Esophagus muscularis mucosa (tissue), 4 donors: ENCODE measurements around the gene ZMYND12. TPM values are rescaled to one million over a fixed set of nuclear protein-coding genes. Genes with fewer than 3 reads are reported as not detected.

Experiments used
- DNase-seq: peaks from one replicate; pipeline ENCODE4 v3.0.0-alpha.2; 2017; ENCODE audit errors: extremely low spot score
- H3K27ac ChIP-seq, 4 donors: fragments of 200-600 bp; sonication (generic); replicated peaks in 1 of 4; 1 replicate in 3 of 4; 2 replicates in 1 of 4; pipeline ENCODE4 v1.5.1; 2016 to 2019; ENCODE audit warnings: mild to moderate bottlenecking in 1 of 4
- H3K27me3 ChIP-seq, 4 donors: fragments of 200-600 bp; sonication (generic); one replicate each; pipeline versions ENCODE4 v1.5.1 to v1.6.0; 2016 to 2019
- H3K36me3 ChIP-seq, 4 donors: fragments of 200-600 bp; sonication (generic); one replicate each; pipeline ENCODE4 v1.5.1; 2016 to 2019
- H3K4me1 ChIP-seq, 4 donors: fragments of 200-600 bp; sonication (generic); one replicate each; pipeline ENCODE4 v1.5.1; 2016 to 2019
- H3K4me3 ChIP-seq, 4 donors: fragments of 200-600 bp; sonication (generic); 1 replicate in 2 of 4; 2 replicates in 2 of 4; pipeline ENCODE4 v1.5.1; 2016 to 2019; ENCODE audit warnings: mild to moderate bottlenecking in 4 of 4, moderate library complexity in 1 of 4
- H3K9me3 ChIP-seq, 4 donors: fragments of 200-600 bp; sonication (generic); 1 replicate in 3 of 4; 2 replicates in 1 of 4; pipeline ENCODE4 v1.5.1; 2016 to 2019
- CTCF ChIP-seq, 3 experiments: fragments of 200-600 bp in 2 of 3; fragments of 450-650 bp in 1 of 3; sonication (generic) in 2 of 3; IDR thresholded peaks; one replicate each; pipeline ENCODE4 v1.5.1; 2017 to 2019; ENCODE audit warnings: antibody characterized with exemption in 3 of 3, mild to moderate bottlenecking in 2 of 3, moderate library complexity in 1 of 3
- EP300 ChIP-seq: sonication (generic); formaldehyde crosslinking; IDR thresholded peaks from one replicate; pipeline ENCODE4 v1.6.1; 2017; ENCODE audit warnings: antibody characterized with exemption
- POLR2A ChIP-seq: fragments of 450-650 bp; IDR thresholded peaks from one replicate; pipeline ENCODE4 v1.6.1; 2017; ENCODE audit warnings: antibody characterized with exemption, moderate library complexity, mild to moderate bottlenecking, low read depth
- POLR2AphosphoS5 ChIP-seq, 2 donors: sonication (generic); formaldehyde crosslinking; IDR thresholded peaks; one replicate each; pipeline ENCODE4 v1.6.1; 2017; ENCODE audit warnings: antibody characterized with exemption in 2 of 2
- WGBS: methylation state at CpG from one replicate; pipeline ENCODE4 v1.1.5; 2018; 5-methylcytosine and 5-hydroxymethylcytosine counted together
- intact Hi-C: fragments of 100-400 bp; cut with DNase I; formaldehyde crosslinking; loops from one replicate; pipeline ENCODE4 v1.15.1; 2023
- total RNA-seq, 4 donors: library from RNA; depleted of rRNA; stranded (reverse); fragments of >200 nt; gene quantifications; one replicate each; pipeline versions ENCODE4 v1.1.0 to v1.2.1, GENCODE V29; 2016

ZMYND12 gene
- total RNA-seq, 4 donors from 2014 or later: 0.23 to 1.7 (median 0.78) TPM; not detected in 1

- H3K4me1 ChIP-seq: peaks cover 0 to 3% (median 0%) of the 10 kb centered on the region in 4 donors
- no peaks in the 10 kb centered on the region for H3K27me3 ChIP-seq
- TF ChIP-seq EP300 (no peak), POLR2AphosphoS5 (IDR thresholded peaks at IDR 0.05) (no peak), CTCF (IDR thresholded peaks at IDR 0.05) (no peak), POLR2A (no peak)
- intact Hi-C loops: no loop called here
- no peaks in the 10 kb centered on the region for H3K36me3 ChIP-seq
- no peak for DNase-seq
- WGBS: 95% methylated on average over 4 of the region's 4 CpGs
- no peak overlapping the region for H3K27ac ChIP-seq
- no peak overlapping the region for H3K4me3 ChIP-seq
- no peaks in the 10 kb centered on the region for H3K9me3 ChIP-seq
Observed at GRCh38 chr1:42434340-42434739, 21.5 kb downstream of the ZMYND12 start.

GRCh38 chr1:42433369-42433768, 22.5 kb downstream of the ZMYND12 start:
- DNase-seq: peak; percentile 70
- Histone ChIP-seq H3K9me3 (no peaks in the 10 kb centered on the region), H3K4me1 (peaks cover 0 to 3% (median 0%) of the 10 kb centered on the region in 4 donors), H3K4me3 (no peak overlapping the region), H3K27me3 (no peaks in the 10 kb centered on the region), H3K27ac (no peak overlapping the region), H3K36me3 (no peaks in the 10 kb centered on the region)
- TF ChIP-seq EP300: no peak
- no peak for TF ChIP-seq POLR2A
- TF ChIP-seq CTCF (IDR thresholded peaks at IDR 0.05): no peak
- no peak for TF ChIP-seq POLR2AphosphoS5 (IDR thresholded peaks at IDR 0.05)
- 90% methylated on average over 6 of the region's 6 CpGs for WGBS
- intact Hi-C loops: no loop called here

GRCh38 chr1:42432714-42433113, 23.1 kb downstream of the ZMYND12 start:
- DNase-seq: no peak
- Histone ChIP-seq H3K36me3 (no peaks in the 10 kb centered on the region), H3K4me1 (peaks cover 0 to 3% (median 0%) of the 10 kb centered on the region in 4 donors), H3K9me3 (no peaks in the 10 kb centered on the region), H3K4me3 (no peak overlapping the region), H3K27ac (no peak overlapping the region), H3K27me3 (no peaks in the 10 kb centered on the region)
- TF ChIP-seq EP300 (no peak), POLR2A (no peak), POLR2AphosphoS5 (IDR thresholded peaks at IDR 0.05) (no peak), CTCF (IDR thresholded peaks at IDR 0.05) (no peak)
- intact Hi-C loops: no loop called here
- 89% methylated on average over 4 of the region's 4 CpGs for WGBS

GRCh38 chr1:42431514-42431913, 24.3 kb downstream of the ZMYND12 start:
- H3K4me1 ChIP-seq: peaks cover 0 to 3% (median 0%) of the 10 kb centered on the region in 4 donors
- intact Hi-C loops: no loop called here
- DNase-seq: no peak
- WGBS: 87% methylated on average over 3 of the region's 3 CpGs
- no peak overlapping the region for H3K4me3 ChIP-seq
- H3K36me3 ChIP-seq: no peaks in the 10 kb centered on the region
- H3K27me3 ChIP-seq: no peaks in the 10 kb centered on the region
- H3K27ac ChIP-seq: no peak overlapping the region
- H3K9me3 ChIP-seq: no peaks in the 10 kb centered on the region
- TF ChIP-seq EP300 (no peak), CTCF (IDR thresholded peaks at IDR 0.05) (no peak), POLR2AphosphoS5 (IDR thresholded peaks at IDR 0.05) (no peak), POLR2A (no peak)
